ENCODE data around the gene PPM1H. TPM values are rescaled to one million over a fixed set of nuclear protein-coding genes. Genes with fewer than 3 reads are reported as not detected.

The PPM1H gene
- total and polyA plus RNA-seq, 10 of the 15 experiments (the other 5 are each of a cell fraction or from before 2014, with no cell fraction given) = 0.11 to 0.83 (median 0.49) TPM

DNA sequence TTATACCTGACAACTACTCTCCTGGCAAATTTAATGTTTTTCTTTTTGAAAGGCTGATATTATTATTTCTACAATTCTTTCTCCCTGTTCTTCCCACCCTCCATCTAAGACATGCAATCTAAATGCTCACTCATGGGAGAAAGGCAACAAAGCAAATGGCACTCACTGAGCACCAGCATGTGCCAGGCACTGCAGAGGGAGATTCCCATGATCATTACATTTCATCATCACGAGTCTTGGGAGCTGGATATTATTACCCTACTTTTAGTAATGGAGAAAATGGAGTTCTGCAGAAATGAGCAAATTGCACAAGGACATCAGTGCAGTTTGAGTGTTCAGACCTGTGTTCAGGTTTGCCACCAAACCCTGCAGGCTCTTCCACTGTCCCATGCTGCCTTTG lies 27.9 kb downstream of the PPM1H start:
- POLR2A ChIA-PET = no interaction called here
- Histone ChIP-seq H3K9ac (ENCODE audit: control insufficient read depth, insufficient read depth, low read length) (no peak overlapping the region), H2AFZ (ENCODE audit: control insufficient read depth, low read depth, low read length) (no peak overlapping the region), H3K4me2 (ENCODE audit: control insufficient read depth, insufficient read depth) (no peak overlapping the region), H3K4me1 (ENCODE audit: control insufficient read depth, insufficient read depth, low read length) (no peaks in the 10 kb centered on the region), H3K27me3 (replicated peaks in 1 of 2; ENCODE audit: control insufficient read depth in 2 of 2, insufficient read depth in 2 of 2, low read length in 1 of 2) (peaks cover 0 to 3% of the 10 kb centered on the region in 2 experiments; a peak in 1 of 4 replicates), H3K9me3 (replicated peaks; ENCODE audit: control insufficient read depth, insufficient read depth, low read length) (no peaks in the 10 kb centered on the region), H3K79me2 (ENCODE audit: control insufficient read depth, insufficient read depth, low read length) (no peaks in the 10 kb centered on the region), H3K4me3 (no peak overlapping the region), H3K36me3 (ENCODE audit: control insufficient read depth in 2 of 2, insufficient read depth in 2 of 2, low read length in 1 of 2) (no peaks in the 10 kb centered on the region), H4K20me1 (ENCODE audit: control insufficient read depth, insufficient read depth) (no peaks in the 10 kb centered on the region), H3K27ac (ENCODE audit: control insufficient read depth, insufficient read depth) (no peak overlapping the region)
- ATAC-seq = no peak
- RAD21 ChIA-PET (ENCODE audit: unreplicated experiment) = no interaction called here
- TF ChIP-seq SIN3A (IDR thresholded peaks at IDR 0.05; ENCODE audit: low read depth, low read length) (no peak), SREBF2 (IDR thresholded peaks at IDR 0.05; ENCODE audit: low read length) (no peak), FOXK2 (IDR thresholded peaks at IDR 0.05) (no peak), POLR2AphosphoS5 (IDR thresholded peaks at IDR 0.05; ENCODE audit: low read length) (no peak)
- TF ChIP-seq, protein P1, sequence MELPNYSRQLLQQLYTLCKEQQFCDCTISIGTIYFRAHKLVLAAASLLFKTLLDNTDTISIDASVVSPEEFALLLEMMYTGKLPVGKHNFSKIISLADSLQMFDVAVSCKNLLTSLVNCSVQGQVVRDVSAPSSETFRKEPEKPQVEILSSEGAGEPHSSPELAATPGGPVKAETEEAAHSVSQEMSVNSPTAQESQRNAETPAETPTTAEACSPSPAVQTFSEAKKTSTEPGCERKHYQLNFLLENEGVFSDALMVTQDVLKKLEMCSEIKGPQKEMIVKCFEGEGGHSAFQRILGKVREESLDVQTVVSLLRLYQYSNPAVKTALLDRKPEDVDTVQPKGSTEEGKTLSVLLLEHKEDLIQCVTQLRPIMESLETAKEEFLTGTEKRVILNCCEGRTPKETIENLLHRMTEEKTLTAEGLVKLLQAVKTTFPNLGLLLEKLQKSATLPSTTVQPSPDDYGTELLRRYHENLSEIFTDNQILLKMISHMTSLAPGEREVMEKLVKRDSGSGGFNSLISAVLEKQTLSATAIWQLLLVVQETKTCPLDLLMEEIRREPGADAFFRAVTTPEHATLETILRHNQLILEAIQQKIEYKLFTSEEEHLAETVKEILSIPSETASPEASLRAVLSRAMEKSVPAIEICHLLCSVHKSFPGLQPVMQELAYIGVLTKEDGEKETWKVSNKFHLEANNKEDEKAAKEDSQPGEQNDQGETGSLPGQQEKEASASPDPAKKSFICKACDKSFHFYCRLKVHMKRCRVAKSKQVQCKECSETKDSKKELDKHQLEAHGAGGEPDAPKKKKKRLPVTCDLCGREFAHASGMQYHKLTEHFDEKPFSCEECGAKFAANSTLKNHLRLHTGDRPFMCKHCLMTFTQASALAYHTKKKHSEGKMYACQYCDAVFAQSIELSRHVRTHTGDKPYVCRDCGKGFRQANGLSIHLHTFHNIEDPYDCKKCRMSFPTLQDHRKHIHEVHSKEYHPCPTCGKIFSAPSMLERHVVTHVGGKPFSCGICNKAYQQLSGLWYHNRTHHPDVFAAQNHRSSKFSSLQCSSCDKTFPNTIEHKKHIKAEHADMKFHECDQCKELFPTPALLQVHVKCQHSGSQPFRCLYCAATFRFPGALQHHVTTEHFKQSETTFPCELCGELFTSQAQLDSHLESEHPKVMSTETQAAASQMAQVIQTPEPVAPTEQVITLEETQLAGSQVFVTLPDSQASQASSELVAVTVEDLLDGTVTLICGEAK (IDR thresholded peaks at IDR 0.05; ENCODE audit: borderline replicate concordance) = no peak
- no peak for FAIRE-seq
- SMC1A ChIA-PET (ENCODE audit: uncharacterized antibody, unreplicated experiment) = interaction anchor here (1.3 kb wide), 1 partner anchor 48 kb away, joined by 3 read pairs; no protein-coding TSS in a partner anchor
- BruUV-seq (replicated peaks) = no TSS peak
- CTCF ChIA-PET = no interaction called here
- DNase-seq (ENCODE audit: low read depth, low spot score) = no peak
- in situ Hi-C loops (cut with MboI) = no loop called here
- 0% methylated on average over 1 of the region's 1 CpG for WGBS (ENCODE audit: insufficient coverage, insufficient replicate concordance, low lambda C conversion rate, missing lambda C conversion rate)
- intact Hi-C loops (cut with micrococcal nuclease; ENCODE audit: unreplicated experiment) = no loop called here

Data from GM12878 (cell line).